ENCODE measurements around the gene SLC6A2.

- no peak for TF ChIP-seq EZH2phosphoT487 (IDR thresholded peaks at IDR 0.05; ENCODE audit: borderline replicate concordance, low read depth, low read length)
- TF ChIP-seq, protein P1, sequence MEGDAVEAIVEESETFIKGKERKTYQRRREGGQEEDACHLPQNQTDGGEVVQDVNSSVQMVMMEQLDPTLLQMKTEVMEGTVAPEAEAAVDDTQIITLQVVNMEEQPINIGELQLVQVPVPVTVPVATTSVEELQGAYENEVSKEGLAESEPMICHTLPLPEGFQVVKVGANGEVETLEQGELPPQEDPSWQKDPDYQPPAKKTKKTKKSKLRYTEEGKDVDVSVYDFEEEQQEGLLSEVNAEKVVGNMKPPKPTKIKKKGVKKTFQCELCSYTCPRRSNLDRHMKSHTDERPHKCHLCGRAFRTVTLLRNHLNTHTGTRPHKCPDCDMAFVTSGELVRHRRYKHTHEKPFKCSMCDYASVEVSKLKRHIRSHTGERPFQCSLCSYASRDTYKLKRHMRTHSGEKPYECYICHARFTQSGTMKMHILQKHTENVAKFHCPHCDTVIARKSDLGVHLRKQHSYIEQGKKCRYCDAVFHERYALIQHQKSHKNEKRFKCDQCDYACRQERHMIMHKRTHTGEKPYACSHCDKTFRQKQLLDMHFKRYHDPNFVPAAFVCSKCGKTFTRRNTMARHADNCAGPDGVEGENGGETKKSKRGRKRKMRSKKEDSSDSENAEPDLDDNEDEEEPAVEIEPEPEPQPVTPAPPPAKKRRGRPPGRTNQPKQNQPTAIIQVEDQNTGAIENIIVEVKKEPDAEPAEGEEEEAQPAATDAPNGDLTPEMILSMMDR (conservative IDR thresholded peaks at IDR 0.05; ENCODE audit: low read length) = no peak
Measured at GRCh38 chr16:55661941-55662643, 6.3 kb downstream of the SLC6A2 start.
